ENCODE data around the gene FOXE1. TPM values are rescaled to one million over a fixed set of nuclear protein-coding genes. Genes with fewer than 3 reads are reported as not detected.

The FOXE1 gene
- total RNA-seq, 1 experiment from 2014 or later, result 0.82 TPM

DNA sequence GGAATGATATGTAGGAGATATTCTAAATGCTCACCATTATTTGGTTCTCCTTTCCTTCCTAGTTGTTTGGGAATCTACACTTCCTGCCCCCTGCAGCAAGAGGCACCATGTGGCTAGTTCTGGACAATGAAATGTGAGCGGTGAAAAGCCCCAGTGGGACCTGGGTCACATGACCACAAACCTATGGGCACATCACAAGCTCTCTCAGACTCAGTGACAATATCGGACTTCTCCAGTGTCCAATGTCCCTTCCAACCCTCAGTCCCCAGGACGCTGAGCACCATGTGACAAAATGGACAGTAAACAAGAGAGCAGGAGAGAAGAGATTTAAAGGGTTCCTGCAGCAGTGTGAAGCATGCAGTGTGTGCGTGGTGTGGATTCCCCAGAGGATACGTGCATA lies 44.6 kb upstream of the FOXE1 start:
- Histone ChIP-seq H3K27ac (ENCODE audit: low read length) (no peak overlapping the region), H3K36me3 (ENCODE audit: control insufficient read depth, insufficient read depth, low read length) (no peaks in the 10 kb centered on the region), H3K9me3 (ENCODE audit: control insufficient read depth, insufficient read depth, low read depth, low read length) (no peaks in the 10 kb centered on the region), H3K4me3 (ENCODE audit: low read depth in 2 of 2, low read length in 2 of 2) (no peak overlapping the region), H3K27me3 (ENCODE audit: control insufficient read depth, insufficient read depth, low read length) (no peaks in the 10 kb centered on the region), H3K4me1 (ENCODE audit: control insufficient read depth, insufficient read depth, low read length) (no peaks in the 10 kb centered on the region)
- in situ Hi-C loops (cut with HindIII; ENCODE audit: low pct_unique_long_range_greater_than_20kb, low sequenced_read_pairs) (no loop called here), intact Hi-C loops (cut with micrococcal nuclease; ENCODE audit: unreplicated experiment) (no loop called here)
- ChIA-PET POLR2A (no interaction called here), CTCF (no interaction called here)
- TF ChIP-seq POLR2AphosphoS5 (IDR thresholded peaks at IDR 0.05; ENCODE audit: low read depth, low read length) (no peak), SIN3A (IDR thresholded peaks at IDR 0.05; ENCODE audit: borderline replicate concordance, insufficient read depth, low read depth, low read length) (no peak), TCF7L2 (IDR thresholded peaks at IDR 0.05; ENCODE audit: low read depth, low read length) (no peak)
- TF ChIP-seq, protein P1, sequence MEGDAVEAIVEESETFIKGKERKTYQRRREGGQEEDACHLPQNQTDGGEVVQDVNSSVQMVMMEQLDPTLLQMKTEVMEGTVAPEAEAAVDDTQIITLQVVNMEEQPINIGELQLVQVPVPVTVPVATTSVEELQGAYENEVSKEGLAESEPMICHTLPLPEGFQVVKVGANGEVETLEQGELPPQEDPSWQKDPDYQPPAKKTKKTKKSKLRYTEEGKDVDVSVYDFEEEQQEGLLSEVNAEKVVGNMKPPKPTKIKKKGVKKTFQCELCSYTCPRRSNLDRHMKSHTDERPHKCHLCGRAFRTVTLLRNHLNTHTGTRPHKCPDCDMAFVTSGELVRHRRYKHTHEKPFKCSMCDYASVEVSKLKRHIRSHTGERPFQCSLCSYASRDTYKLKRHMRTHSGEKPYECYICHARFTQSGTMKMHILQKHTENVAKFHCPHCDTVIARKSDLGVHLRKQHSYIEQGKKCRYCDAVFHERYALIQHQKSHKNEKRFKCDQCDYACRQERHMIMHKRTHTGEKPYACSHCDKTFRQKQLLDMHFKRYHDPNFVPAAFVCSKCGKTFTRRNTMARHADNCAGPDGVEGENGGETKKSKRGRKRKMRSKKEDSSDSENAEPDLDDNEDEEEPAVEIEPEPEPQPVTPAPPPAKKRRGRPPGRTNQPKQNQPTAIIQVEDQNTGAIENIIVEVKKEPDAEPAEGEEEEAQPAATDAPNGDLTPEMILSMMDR (IDR thresholded peaks at IDR 0.05), result no peak
- TF ChIP-seq, protein P2, sequence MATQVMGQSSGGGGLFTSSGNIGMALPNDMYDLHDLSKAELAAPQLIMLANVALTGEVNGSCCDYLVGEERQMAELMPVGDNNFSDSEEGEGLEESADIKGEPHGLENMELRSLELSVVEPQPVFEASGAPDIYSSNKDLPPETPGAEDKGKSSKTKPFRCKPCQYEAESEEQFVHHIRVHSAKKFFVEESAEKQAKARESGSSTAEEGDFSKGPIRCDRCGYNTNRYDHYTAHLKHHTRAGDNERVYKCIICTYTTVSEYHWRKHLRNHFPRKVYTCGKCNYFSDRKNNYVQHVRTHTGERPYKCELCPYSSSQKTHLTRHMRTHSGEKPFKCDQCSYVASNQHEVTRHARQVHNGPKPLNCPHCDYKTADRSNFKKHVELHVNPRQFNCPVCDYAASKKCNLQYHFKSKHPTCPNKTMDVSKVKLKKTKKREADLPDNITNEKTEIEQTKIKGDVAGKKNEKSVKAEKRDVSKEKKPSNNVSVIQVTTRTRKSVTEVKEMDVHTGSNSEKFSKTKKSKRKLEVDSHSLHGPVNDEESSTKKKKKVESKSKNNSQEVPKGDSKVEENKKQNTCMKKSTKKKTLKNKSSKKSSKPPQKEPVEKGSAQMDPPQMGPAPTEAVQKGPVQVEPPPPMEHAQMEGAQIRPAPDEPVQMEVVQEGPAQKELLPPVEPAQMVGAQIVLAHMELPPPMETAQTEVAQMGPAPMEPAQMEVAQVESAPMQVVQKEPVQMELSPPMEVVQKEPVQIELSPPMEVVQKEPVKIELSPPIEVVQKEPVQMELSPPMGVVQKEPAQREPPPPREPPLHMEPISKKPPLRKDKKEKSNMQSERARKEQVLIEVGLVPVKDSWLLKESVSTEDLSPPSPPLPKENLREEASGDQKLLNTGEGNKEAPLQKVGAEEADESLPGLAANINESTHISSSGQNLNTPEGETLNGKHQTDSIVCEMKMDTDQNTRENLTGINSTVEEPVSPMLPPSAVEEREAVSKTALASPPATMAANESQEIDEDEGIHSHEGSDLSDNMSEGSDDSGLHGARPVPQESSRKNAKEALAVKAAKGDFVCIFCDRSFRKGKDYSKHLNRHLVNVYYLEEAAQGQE (IDR thresholded peaks at IDR 0.05; ENCODE audit: insufficient read depth in 1 of 2, low read depth in 2 of 2, low read length in 1 of 2), result no peak
- DNase-seq (ENCODE audit: low read depth, low spot score), result no peak
- no peak for ATAC-seq
- BruUV-seq (replicated peaks), result no TSS peak

DNA sequence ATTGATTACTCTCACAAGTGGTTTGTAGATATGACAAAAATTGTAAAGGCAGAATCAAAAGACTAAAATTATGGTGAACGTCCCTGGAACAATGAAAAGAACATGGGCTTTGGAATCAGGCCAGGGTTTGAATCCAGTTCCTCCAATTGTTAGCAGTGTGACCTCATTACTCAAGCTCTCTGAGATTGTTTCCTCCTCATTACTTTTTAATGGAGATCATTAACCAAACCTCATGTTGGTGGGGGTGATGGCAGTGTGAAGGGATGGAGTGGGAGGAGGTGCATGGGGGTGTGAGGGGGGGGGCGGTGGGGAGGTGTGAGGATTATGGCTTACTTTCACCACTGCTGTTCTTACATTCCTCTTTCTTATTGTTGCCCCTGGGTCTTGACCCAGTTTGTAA lies 44.1 kb upstream of the FOXE1 start:
- no peaks in the 10 kb centered on the region for H3K36me3 ChIP-seq (ENCODE audit: control insufficient read depth, insufficient read depth, low read length)
- CTCF ChIA-PET, result no interaction called here
- POLR2A ChIA-PET, result no interaction called here
- no peak for TF ChIP-seq TCF7L2 (IDR thresholded peaks at IDR 0.05; ENCODE audit: low read depth, low read length)
- no peak for TF ChIP-seq POLR2AphosphoS5 (IDR thresholded peaks at IDR 0.05; ENCODE audit: low read depth, low read length)
- TF ChIP-seq, protein P2 (IDR thresholded peaks at IDR 0.05; ENCODE audit: insufficient read depth in 1 of 2, low read depth in 2 of 2, low read length in 1 of 2), result no peak
- TF ChIP-seq SIN3A (IDR thresholded peaks at IDR 0.05; ENCODE audit: borderline replicate concordance, insufficient read depth, low read depth, low read length), result no peak
- TF ChIP-seq, protein P1 (IDR thresholded peaks at IDR 0.05), result no peak
- intact Hi-C loops (cut with micrococcal nuclease; ENCODE audit: unreplicated experiment), result no loop called here
- no peaks in the 10 kb centered on the region for H3K27me3 ChIP-seq (ENCODE audit: control insufficient read depth, insufficient read depth, low read length)
- ATAC-seq, result no peak
- H3K27ac ChIP-seq (ENCODE audit: low read length), result no peak overlapping the region
- DNase-seq (ENCODE audit: low read depth, low spot score), result no peak
- no peaks in the 10 kb centered on the region for H3K9me3 ChIP-seq (ENCODE audit: control insufficient read depth, insufficient read depth, low read depth, low read length)
- in situ Hi-C loops (cut with HindIII; ENCODE audit: low pct_unique_long_range_greater_than_20kb, low sequenced_read_pairs), result no loop called here
- no TSS peak for BruUV-seq (replicated peaks)
- no peak overlapping the region for H3K4me3 ChIP-seq (ENCODE audit: low read depth in 2 of 2, low read length in 2 of 2)
- no peaks in the 10 kb centered on the region for H3K4me1 ChIP-seq (ENCODE audit: control insufficient read depth, insufficient read depth, low read length)
